HG03354 (cell line): Measurements from ENCODE around the gene SAA1.

Source experiments
- ATAC-seq: cut with Tn5 transposase; IDR thresholded peaks from one replicate; pipeline ENCODE4 v1.9.1; 2021; ENCODE audit warnings: mild to moderate bottlenecking; ENCODE audit not compliant: unreplicated experiment, poor library complexity, severe bottlenecking

The SAA1 gene

DNA sequence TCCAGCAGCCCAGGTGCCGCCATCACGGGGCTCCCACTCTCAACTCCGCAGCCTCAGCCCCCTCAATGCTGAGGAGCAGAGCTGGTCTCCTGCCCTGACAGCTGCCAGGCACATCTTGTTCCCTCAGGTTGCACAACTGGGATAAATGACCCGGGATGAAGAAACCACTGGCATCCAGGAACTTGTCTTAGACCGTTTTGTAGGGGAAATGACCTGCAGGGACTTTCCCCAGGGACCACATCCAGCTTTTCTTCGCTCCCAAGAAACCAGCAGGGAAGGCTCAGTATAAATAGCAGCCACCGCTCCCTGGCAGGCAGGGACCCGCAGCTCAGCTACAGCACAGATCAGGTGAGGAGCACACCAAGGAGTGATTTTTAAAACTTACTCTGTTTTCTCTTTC is at the start of gene SAA1:
TSS of gene SAA1 (plus strand) at position 316 of the 400 bp plus-strand sequence. CDS start 624 bp downstream, outside the sequence.
- no peak for ATAC-seq

DNA sequence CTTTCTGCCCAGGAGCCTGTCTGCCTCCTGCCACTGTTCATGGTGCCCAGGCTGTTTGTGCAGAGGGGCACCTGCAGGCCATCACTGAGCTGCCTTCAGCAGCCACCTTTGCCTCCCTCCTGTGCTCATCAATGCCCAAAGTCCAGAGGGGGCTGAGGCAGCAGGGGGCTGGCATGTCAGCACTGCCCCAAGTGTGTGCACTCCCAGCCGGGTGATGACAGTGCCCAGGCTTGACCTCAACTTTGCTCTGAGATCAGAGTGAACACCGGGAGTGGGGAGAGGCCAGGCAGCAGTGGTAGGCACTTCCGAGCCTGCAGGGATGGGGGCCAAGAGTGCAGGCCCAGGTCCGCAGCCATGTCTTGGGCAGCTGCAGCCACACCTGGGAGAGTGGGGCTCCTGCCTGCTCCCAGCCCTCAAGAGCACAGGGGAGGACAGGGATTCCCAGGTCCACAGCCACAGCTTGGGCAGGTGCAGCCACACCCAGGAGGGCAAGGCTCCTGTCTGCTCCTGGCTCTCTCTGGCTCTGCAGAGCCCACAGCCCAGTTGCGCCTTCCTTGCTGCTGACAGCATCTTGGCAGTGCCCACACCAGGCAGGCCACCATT is 44.7 kb upstream of the SAA1 start:
- no peak for ATAC-seq

DNA sequence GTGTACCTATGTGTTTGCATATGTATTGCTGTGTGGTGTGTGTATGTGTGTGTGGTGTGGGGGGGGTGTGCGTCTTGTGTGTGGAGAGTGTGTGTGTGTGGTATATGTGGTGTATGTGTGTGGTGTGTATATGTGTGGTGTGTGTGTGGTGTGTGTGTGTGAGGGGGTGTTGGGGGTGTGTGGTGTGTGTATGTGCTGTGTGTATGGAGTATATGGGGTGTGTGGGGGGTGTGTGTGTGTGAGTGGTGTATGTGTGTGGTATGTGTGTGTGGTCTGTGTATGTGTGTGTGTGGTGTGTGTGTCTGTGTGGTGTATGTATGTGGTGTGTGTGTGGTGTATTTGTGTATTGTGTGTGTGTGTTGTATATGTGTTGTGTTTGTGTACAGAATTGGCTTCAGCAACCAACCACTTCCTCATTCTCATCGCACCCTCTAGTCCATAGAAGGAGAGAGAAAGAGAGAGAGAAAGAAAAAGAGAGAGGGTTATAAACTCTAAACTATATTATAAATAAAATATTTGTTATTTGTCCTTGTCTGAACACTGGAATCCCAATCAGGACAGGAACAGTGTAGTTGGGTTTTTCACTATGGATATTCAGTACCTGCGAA is 43.1 kb upstream of the SAA1 start:
- no peak for ATAC-seq

DNA sequence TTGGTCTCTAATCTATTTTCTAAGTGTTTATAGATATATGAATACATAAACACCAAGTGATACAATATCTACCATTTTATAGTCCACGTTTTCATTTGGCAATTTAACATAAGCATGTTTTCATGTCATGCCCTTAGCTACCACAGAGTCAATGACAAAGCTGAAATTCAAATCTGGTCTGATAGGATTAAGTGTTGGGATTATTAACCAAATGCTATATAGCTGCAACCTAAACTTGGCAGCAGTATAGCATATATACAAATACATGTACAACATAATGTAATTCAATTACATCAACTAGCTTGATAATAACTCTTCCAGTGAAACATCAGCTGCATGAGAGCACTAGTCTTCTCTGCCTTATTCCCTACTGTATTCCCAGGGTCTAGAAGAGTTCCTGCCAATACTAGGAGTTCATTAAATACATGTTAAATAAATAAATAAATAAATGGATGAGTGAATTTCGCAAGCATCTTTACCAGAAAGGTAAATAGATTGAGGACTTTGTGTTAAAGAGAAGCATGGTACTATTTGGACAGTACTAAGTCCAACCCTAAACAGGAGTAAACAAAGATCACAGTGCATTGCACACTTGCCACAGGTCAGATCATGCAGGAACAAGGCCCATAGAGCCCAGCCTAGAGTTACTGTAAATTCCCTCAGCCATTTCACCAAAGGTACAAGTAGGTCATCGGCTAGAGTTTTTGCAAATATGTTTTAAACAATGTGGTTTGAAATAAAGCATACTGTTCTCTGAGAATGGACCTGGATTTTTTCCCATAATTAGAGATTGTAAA is 42.3 kb upstream of the SAA1 start:
- ATAC-seq: no peak

DNA sequence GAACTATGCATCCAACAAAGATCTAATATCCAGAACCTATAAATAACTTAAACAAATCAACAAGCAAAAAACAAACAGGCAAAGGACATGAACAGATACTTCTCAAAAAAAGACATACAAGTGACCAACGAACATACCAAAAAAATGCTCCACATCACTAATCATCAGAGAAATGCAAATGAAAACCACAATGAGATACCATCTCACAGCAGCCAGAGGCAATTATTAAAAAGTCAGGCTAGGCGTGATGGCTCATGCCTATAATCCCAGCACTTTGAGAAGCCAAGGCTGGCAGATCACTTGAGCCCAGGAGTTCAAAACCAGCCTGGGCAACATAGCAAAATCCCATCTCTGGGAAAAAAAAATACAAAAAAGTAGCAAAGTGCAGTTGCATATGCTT is 40.2 kb upstream of the SAA1 start:
- ATAC-seq: peak; percentile 36

DNA sequence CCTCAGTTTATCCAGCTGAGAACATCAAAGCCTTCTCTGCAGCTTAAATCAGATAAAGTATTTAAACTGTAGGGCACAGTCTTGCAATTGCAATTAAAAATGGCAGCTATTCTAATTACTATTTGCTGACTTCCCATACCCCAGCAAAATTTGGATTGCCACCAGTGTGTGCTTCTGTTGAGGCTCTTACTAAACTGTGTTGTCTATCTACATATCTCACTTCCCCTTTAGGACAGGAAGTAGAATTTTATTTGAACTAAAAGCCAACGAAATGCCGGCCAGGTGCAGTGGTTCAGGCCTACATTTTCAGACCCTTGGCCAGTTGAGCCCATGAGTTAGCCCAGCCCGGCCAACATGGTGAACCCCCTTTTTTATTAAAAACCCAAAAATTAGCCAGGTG is 36.6 kb upstream of the SAA1 start:
- ATAC-seq: peak; percentile 98

DNA sequence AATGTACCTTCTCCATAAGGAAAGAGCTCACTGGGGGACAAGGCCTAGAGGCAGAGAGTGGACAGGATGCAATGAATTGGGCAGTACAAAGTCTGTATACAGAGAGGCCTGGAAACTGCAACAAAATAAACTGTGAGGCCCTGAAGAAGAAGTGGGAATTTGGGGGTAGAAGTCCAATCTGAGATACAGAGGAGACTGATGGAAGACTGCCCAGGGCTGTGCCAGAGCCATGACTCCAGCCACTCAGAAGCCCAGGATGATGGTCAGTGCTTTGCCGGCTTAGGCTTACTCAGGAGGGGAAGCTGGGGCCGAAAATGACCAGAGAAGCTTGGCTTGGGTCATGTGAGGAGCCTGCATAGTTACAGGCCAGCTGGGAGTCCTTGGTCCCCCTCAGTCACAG is 35.2 kb upstream of the SAA1 start:
- no peak for ATAC-seq

DNA sequence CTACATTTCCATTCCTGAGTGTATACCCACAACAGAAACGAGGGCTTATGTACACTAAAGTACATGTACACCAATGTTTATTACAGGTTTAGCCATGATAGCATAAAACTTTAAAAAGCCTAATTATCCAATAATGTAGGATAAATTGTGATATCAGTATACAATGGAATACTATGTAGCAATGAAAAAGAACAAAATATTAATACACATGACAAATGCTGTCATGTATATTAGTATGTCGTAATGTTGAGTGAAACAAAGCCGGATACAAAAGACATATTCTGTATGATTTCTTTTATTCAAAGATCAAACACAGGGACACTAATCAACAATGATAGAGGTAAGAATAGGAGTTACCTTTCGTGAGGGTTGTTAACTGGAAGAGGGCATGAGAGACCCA is 32.2 kb upstream of the SAA1 start:
- ATAC-seq: no peak

DNA sequence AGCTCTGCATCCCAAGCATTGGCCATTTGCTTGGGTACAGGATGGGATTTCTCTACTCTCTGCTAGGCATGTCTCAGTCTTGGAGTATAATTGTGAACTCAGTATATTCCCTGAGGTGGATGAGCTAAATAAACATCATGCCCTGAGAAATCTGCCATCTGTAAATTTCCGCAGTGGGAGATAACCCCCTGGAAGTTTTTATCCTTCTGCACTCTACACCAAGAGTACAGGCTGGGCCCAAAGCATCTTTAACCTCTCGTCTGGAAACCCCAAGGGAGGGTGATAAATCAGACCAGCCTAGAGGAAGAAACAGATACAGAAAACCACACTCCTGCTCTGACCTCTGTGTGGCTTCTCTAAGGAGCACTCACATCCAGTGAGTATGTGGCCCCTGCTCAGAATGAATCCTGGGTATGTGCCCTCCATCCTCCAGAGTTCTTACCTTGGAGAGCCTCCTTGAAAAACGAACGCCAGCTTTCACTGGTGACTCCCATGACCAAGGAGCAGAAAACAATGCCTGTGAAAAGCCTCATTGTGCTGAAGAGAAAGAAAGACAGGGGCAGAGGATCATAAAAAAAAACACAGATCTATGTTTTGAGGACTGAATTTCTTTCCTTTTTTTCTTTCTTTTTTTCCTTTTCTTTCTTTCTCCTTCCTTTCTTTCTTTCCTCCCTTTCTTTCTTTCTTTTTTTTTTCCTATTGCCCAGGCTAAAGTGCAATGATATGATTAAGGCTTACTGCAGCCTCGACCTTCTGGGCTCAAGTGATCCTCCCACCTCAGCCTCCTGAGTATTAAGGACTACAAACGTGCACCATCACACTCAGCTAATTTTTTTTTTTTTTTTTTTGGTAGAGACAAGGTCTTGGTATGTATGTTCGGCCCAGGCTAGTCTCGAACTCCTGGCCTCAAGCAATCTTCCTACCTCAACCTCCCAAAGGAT is 30.4 kb upstream of the SAA1 start:
- no peak for ATAC-seq

DNA sequence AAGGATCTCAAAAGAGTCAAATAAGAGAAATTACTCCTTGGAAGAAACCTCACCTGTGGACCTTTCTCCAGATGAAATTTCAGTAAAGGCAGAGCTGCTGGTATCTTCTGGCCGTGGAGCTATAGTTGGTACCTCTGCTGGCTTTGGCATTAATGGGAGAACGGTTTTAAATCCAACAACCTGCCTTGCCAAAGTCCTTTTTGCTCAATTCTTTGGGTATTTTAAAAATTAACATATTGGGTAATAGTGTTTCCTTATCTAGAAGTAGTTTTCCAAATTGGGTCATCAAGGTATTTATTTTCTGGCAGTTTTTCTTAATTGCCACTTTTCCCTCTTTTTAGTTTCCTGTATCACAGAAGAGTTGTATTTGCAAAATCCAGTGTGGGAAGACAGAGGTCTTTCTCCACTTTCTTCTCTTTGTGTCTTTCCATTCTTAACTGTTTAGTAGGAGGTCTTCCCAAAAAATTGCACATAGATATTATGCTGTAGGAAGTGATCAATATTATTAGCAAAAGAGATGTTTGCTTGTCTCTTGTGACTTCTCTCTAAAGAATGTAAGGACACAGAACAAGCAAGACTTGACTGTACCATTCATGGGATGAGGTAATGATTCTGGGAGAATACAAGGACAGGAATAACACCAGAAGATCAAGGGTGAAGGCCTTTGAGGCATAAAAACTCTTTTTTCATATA is 29.3 kb upstream of the SAA1 start, which contains the start of gene SAA4:
TSS of gene SAA4 (minus strand) at position 139 of the 693 bp plus-strand sequence. CDS start 876 bp downstream, outside the sequence.
- no peak for ATAC-seq

DNA sequence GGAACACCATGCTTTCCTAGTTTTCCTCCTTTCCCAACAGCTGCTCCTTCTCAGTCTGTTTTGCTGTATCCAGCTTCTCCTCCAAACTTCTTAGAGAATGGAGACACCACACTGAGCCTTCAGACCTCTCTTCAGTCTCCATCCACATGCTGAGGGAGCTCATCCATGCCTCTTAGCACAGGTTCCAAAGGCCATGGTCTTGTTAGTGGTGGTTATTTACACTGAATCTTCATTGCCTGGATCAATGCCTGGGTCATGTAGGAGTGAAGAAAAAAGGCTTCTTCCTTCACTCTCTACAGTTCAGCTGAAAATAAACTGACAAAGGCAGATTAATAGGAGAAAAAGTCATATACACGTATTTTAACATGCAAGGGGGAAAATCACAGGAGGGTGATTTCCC is 26.4 kb upstream of the SAA1 start:
- no peak for ATAC-seq

DNA sequence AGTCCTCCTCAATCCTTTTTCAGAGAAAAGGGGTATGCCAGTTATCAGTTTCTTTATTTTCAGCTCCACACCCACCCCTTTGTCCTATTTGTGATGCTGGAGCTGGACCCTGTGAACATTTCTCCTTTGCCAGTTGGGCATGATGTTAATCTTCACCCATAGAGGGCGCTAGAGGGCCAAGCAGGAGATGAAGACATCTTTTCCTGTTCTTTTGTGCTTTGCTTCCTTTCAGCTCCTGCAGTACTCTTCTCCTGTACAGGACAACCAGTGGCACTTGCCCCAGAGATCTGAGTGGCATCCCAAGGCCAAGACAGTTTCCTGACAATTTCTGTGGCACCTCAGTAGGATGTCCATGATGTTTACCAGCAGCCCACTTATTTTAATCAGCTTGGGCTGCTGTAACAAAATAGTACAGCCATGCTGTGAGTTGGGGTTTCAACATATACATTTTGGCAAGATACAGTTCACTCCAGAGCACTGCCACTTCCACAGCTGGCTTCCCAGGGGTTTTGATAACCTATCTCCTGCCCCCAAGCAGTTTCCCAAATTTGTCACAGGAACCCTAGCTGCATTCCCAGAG is 22.2 kb upstream of the SAA1 start:
- ATAC-seq: no peak

DNA sequence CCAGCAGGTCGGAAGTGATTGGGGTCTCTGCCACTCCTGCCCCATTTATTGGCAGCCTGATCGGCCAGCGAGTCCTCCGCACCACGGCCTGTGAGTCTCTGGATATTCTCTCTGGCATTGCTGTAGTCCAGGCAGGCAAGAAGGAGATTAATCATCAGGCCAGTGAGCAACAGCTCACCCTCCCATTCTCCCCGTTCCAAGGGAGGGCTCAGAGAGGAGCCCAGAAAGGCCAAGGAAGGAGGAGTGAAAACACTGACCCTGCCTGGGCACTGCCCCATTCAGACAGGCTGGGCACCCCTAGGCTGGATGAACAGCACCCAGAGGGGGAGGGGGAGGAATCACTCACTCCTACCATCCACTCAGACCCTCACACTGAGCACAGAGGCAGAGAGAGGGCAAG is 20.7 kb upstream of the SAA1 start:
- ATAC-seq: no peak

DNA sequence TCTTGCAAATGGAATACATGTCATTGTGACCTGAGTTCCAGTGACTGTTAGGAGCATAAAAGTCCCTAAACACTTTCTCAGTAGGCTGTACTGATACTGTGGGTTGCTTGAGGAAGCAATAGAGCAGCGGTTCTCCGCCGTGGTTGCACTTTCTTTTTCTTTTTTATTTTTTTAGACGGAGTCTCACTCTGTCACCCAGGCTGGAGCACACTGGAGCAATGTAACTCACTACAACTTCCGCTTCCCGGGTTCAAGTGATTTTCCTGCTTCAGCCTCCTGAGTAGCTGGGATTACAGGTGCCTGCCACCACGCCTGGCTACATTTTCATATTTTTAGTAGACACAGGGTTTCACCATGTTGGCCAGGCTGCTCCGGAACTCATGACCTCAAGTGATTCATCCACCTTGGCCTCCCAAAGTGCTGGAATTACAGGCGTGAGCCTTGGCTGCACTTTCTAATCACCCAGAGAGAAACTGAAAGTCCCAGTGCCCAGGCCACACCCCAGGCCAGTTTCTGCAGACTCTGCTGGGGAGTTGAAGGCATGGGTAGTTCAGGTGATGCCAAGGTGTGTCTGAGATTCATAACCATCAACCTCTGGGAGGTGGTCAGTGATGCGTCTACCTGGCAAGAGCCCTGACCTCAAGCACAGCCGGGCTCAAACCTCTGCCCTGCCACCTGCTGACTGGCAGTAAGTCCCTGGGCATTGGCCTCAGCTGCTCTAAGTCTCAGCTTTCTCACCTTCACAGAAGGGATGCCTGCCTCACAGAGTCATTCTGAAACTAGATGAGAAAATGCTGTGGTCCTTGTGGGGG is 19.5 kb upstream of the SAA1 start:
- peak; percentile 89 for ATAC-seq

DNA sequence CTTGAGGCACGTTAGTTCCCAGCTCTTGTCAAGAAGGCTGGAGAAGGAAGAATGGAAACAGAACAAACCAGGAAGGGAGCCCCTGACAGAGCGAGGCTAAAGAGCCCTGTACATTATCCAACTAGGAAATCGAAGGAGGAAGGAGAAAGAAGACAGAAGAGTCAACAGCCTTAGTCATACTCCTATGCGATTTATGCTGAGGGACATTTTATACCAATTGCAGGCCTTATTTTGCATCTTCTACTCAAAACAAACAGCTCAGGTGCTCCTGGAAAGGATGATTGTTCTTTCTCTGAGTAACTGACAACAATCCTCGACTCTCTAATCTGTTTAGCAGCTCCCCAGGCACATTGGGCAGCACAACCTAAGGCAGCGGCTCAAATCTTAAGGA is 18.9 kb upstream of the SAA1 start:
- ATAC-seq: peak; percentile 20

DNA sequence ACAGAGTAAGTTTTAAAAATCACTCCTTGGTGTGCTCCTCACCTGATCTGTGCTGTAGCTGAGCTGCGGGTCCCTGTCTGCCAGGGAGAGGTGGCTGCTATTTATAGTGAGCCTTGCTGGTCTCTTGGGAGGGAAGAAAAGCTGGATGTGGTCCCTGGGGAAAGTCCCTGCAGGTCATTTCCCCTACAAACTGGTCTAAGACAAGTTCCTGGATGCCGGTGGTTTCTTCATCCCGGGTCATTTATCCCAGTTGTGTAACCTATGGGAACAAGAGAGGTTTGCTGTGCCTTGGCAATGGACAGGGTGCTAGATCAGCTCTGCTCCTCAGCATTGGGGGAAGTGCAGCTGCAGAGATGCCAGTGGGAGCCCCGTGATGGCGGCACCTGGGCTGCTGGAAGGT is 17.5 kb upstream of the SAA1 start, which contains the start of gene SAA2:
TSS of gene SAA2 (minus strand) at position 108 of the 400 bp plus-strand sequence. CDS start 657 bp downstream, outside the sequence.
- ATAC-seq: no peak

DNA sequence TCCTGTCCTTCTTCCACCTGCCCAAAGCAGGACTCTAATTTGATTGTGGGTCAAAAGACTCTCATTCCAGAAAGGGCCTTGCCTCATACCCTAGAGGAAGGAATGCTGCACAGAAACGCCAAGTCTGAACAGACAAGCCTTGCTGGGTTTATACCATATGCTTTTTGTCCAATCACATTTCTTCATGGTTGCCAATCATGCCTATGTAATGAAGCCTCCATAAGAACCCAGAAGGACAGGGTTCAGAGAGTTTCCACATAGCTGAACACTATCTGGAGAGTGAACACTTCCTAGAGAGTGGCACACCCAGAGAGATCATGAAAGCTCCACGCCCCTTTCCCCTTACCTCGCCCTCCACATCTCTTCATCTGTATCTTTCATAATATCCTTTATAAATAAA is 12.8 kb upstream of the SAA1 start:
- no peak for ATAC-seq

DNA sequence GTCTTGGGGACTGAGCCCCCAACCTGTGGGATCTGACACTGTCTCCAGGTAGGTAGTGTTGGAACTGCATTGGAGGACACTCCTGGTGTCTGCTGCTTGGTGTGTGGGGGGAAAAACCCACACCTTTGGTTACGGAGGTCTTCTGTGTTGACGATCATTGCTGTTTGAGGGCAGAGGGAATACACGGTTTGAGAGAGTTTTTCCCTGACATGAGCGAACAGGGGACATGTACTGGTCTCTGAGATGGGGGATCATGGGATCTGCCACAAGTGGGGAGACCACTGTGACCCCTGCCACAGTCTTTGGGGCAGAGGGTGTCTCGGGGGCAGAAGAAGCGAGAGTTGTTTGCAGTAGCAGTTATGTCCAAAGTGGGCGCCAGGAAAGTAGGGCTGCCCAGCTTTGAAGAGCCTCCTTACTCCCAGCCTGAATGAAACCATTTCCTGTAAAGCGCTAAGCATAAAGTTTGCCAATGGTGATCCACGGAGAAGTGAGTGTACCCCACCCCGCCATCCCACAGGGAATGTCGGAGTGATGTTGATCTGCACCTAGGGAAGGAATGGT is 12.2 kb upstream of the SAA1 start:
- no peak for ATAC-seq
